ENCODE measurements around the gene PAPSS1. TPM values are rescaled to one million over a fixed set of nuclear protein-coding genes. Genes with fewer than 3 reads are reported as not detected.

PAPSS1 gene
- 7.8 TPM for total RNA-seq
- long read RNA-seq, transcript PAPSS1-201 (12 exons, 2,731 nt), result major isoform, 30 of 34 reads
- long read RNA-seq, partial matches to known transcripts, result 1 of 34 reads
- long read RNA-seq, other reads (novel, unspliced or antisense), result 3 of 34 reads

DNA sequence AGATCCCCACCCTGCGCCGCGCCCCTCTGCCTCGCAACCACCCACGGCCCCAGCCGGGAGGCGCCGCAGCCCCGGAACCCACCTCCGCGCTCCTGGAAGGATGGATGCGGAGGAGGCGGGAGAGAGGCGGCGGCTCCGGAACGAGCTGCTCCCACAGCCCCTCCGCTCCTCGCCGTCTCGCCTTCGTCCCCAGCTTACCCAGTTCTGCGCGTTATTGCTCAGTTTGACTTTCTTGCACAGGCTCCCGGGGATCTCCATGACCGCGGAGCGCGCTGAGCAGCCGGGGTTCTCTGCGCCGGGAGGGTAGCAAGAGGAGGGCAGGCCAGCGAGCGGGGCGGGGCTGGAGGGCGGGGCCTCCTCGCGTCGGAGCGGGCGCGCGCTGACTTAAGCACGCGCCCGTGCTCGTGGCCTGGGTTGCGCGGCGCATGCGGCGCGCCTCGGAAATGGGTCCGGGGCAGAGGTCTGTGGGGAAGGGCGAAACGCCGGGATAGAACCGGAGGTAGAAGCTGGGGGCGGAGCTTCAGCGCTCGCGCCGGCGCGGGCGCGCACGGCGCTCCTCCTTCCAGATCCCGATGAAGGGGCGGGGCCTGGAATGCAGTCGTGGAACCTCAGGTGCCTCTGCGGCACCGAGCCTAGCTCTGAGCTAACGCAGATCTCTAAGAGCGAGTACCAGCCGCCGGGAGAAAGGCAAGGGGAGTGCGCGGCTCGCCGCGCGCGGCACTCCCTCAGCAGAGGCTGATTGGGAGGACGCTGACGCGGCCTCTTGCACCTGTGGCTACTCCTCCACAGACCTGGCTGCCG lies at the start of gene PAPSS1:
Gene PAPSS1 (minus strand): TSS at position 313 of the 801 bp plus-strand sequence. CDS start 55 bp downstream, at position 258.
- intact Hi-C loops (cut with DNase I), result no loop called here
- DNase-seq, result peak; percentile 98
- ATAC-seq (ENCODE audit: poor library complexity), result peak; percentile 99

- intact Hi-C loops (cut with DNase I), result no loop called here
- ATAC-seq (ENCODE audit: poor library complexity) (peak; percentile 48), DNase-seq (no peak)
Measured at GRCh38 chr4:107760281-107760947, 40.4 kb upstream of the PAPSS1 start.

- DNase-seq (no peak), ATAC-seq (ENCODE audit: poor library complexity) (peak; percentile 49)
- intact Hi-C loops (cut with DNase I), result no loop called here
Measured at GRCh38 chr4:107757864-107758476, 37.9 kb upstream of the PAPSS1 start.

- no peak for ATAC-seq (ENCODE audit: poor library complexity)
- intact Hi-C loops (cut with DNase I), result no loop called here
Measured at GRCh38 chr4:107757283-107757682, 37.2 kb upstream of the PAPSS1 start.

GRCh38 chr4:107755841-107756356 lies 35.9 kb upstream of the PAPSS1 start:
- ATAC-seq (ENCODE audit: poor library complexity) (no peak), DNase-seq (no peak)
- intact Hi-C loops (cut with DNase I), result loop anchor here (2.0 kb wide), 1 partner anchor 159 kb away; no protein-coding TSS in a partner anchor

More at GRCh38 chr4:107757283-107757682, 37.2 kb upstream of the PAPSS1 start:
- DNase-seq, result no peak

- intact Hi-C loops (cut with DNase I), result no loop called here
- ATAC-seq (ENCODE audit: poor library complexity) (no peak), DNase-seq (no peak)
Measured at GRCh38 chr4:107751670-107752069, 31.6 kb upstream of the PAPSS1 start.

DNA sequence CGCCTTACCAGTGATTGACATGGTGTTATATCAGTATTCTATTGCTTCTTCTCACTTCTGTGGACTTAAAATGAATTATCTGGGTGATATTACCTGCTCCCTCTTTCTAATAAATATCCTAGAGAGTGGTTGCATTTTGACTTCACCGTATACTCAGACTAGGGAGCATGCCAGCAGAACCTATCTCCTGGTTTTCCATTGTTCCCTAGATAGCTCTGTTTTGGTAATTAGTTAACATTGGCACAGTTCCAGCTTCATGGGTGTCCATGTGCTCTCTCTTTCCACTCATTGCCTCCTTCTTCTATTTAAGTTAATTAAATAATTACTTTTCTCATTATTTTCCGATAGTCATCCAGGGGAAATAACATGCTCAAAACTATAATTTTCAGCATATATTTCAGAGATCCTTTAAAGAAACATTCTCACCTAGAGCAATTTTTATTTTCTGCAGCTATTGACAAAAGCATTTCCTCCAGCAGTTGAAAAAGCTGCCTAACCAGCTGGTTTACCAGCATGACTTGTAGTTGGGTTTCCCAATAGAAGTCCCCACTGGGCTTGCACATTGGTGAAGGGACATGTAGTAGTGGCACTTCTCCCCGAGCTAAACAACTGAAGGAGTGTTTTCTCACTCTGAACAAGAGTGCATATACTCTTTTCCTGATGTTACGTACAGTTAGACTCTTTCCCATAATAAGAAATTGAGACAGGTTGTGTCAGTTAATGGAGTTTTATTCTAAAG lies 27.9 kb upstream of the PAPSS1 start:
- intact Hi-C loops (cut with DNase I), result no loop called here
- ATAC-seq (ENCODE audit: poor library complexity) (no peak), DNase-seq (no peak)

DNA sequence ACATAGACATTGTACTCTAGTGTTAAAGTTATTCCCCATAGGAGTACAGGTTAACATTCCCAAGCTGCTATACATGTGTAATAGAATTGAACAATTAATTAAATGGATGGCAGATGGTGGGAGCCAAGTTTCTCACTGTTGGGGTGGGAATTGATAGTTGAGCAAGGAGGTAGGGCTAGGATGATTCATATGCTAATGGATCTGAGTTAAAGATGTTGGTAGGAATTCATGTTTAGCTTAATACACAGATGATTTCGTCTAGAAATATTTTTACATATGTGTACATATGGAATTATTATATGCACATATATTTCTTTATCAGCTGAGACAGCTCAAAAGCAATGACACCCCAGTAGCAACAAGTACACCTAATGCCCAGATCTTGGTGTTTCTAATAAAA lies 26.1 kb upstream of the PAPSS1 start:
- intact Hi-C loops (cut with DNase I), result no loop called here
- ATAC-seq (ENCODE audit: poor library complexity), result no peak
- no peak for DNase-seq

DNA sequence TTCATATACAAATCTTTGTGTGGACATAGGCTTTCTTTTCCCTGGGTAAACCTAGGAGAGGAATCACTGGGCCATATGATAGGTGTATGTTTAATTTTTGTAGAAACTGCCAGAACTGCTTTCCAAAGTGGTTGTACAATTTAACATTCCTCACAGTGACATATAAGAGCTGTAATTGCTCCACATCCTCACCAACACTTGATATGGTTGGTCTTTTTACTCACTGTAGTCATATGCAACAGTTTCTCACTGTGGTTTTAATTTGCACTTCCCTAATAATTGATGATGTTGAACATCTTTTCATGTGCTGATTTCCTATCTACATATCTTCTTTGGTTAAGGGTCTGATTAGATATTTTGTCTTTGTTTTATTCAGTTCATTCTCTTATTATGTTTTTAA lies 24.5 kb upstream of the PAPSS1 start:
- DNase-seq, result no peak
- intact Hi-C loops (cut with DNase I), result no loop called here
- no peak for ATAC-seq (ENCODE audit: poor library complexity)

DNA sequence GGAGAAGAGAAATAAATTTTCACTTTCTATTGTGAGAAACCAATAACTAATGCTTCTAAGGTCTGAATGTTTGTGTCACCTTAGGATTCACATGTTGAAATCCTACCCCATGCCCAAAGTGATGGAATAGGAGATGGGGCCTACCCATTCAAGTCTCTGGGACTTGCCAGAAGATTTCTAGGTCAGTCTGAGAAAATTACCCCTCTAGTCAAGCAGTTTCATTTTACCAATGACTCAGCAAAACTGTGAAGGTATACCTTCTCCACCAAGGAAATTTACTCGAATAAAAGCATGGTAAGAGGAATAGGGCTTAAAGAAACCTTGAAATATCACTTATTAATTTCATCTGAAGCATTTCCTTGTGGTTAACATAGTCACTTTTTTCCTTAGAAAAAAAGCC lies 23.5 kb upstream of the PAPSS1 start:
- ATAC-seq (ENCODE audit: poor library complexity) (no peak), DNase-seq (no peak)
- intact Hi-C loops (cut with DNase I), result no loop called here

GRCh38 chr4:107742791-107743190 lies 22.8 kb upstream of the PAPSS1 start:
- ATAC-seq (ENCODE audit: poor library complexity) (no peak), DNase-seq (no peak)
- intact Hi-C loops (cut with DNase I), result no loop called here

DNA sequence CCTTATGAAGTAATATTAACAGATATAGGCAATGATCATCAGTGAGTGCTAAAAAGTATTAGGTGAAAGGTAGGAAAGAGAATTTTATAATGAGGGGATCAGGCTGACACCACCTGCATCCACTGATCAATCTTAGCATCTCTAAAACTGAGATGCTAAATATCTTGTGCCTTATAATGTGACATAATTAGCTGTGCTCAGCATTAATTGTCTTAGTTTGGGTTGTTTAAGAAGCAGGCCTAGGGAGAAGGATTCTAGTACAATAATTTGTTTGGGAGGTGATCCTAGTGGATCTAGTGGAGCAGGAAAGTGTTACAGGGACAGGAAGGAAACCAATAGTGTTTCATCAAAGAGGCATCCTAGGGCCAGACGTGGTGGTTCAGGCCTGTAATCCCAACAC lies 22.2 kb upstream of the PAPSS1 start:
- ATAC-seq (ENCODE audit: poor library complexity) (no peak), DNase-seq (no peak)
- intact Hi-C loops (cut with DNase I), result no loop called here

DNA sequence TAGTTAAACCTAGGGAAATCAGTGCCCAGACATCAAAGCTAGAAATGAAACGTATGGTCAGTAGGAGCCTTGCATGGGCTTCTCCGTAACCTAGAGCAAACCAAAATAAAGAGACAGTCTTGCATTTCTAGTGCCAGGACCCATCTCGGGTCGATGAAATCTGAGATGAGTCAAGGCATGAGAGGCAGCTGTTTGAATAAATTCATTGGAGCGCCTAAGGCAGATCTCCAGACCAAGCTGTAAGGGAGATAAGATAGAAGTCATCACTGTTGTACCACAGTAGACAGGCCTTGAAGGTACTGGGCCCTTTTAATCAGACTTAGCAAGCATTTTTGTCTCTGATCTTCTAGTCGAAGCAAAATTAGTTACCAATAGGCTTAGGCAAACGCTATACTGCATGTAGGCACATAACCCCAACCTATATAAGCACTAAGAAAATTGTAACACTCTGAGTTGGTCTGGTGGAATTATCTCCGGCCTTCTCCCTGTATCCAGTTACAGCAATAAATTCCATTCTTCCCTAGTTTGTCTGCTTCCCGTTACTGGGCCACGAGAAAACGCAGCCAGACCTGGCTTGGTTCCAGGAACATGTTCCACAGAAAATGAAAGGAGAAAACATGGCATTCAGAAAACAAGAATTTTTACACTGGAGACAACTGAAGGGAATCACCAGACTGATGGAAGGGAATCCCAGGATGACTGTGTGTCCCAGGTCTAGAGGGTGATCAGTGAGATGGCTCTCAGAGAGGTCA lies 21.1 kb upstream of the PAPSS1 start:
- intact Hi-C loops (cut with DNase I), result no loop called here
- DNase-seq, result peak; percentile 64

GRCh38 chr4:107740381-107740780 lies 20.3 kb upstream of the PAPSS1 start:
- ATAC-seq (ENCODE audit: poor library complexity), result no peak
- intact Hi-C loops (cut with DNase I), result no loop called here
- DNase-seq, result no peak

More for the DNA sequence above, 21.1 kb upstream of the PAPSS1 start:
- ATAC-seq (ENCODE audit: poor library complexity), result peak; percentile 51

- intact Hi-C loops (cut with DNase I), result loop anchor here (10.0 kb wide), 1 partner anchor 83 kb away; no protein-coding TSS in a partner anchor
Measured at GRCh38 chr4:107737450-107737849, 17.4 kb upstream of the PAPSS1 start.

DNA sequence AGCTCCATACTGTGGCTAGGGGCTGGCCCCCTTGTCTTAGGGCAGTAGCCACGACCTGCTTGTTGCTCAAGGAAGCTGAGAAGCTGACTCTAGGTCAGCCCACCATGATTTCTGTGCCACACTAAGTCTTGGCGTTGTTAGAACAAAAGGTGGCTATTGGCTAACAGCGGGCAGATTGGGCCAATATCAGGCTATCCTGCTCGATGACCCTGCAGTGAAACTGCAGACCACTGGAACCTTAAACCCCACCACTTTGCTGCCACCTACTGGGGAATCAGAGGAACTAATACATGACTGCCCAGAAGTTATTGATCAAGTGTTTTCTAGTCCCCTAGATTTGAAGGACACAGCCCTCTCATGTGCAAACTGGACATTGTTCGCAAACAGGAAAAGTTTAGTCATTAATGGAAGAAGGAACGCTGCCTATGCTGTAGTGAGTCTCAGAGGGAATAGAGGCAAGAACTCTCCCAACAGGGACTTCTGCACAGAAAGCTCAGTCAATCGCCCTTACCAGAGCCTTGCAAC lies 17.0 kb upstream of the PAPSS1 start:
- DNase-seq, result no peak
- intact Hi-C loops (cut with DNase I), result loop anchor here (10.0 kb wide), 1 partner anchor 82 kb away; no protein-coding TSS in a partner anchor
- ATAC-seq (ENCODE audit: poor library complexity), result peak; percentile 77

More at GRCh38 chr4:107737450-107737849, 17.4 kb upstream of the PAPSS1 start:
- ATAC-seq (ENCODE audit: poor library complexity) (peak; percentile 27), DNase-seq (no peak)

- no peak for ATAC-seq (ENCODE audit: poor library complexity)
- intact Hi-C loops (cut with DNase I), result loop anchor here (10.0 kb wide), 1 partner anchor 81 kb away; no protein-coding TSS in a partner anchor
- no peak for DNase-seq
Measured at GRCh38 chr4:107736037-107736436, 16.0 kb upstream of the PAPSS1 start.

Measured in Right ventricle myocardium superior (tissue), 1 donor.